CD4-positive, CD25-positive, alpha-beta regulatory T cell (primary cell): Measurements from ENCODE around the gene TRAPPC12. TPM values are rescaled to one million over a fixed set of nuclear protein-coding genes. Genes with fewer than 3 reads are reported as not detected.
A peak's percentile ranks its signal among the peaks of the same experiment; 100 is the strongest.

ENCODE experiments used
- ATAC-seq, 2 donors: fragments of 150-1000 bp; cut with Tn5 transposase; one replicate each; pipeline ENCODE4 v1.10.0; 2021; ENCODE audit warnings: low read depth in 2 of 2, moderate number of reproducible peaks in 2 of 2, moderate library complexity in 1 of 2
- DNase-seq, 3 donors: peaks; one replicate each; pipeline versions ENCODE4 v3.0.0 to v3.0.0-alpha.2; 2012 to 2022; ENCODE audit warnings: mixed read lengths in 1 of 3
- H3K27ac ChIP-seq: one replicate; pipeline ENCODE4 v1.7.0; 2013; ENCODE audit warnings: mild to moderate bottlenecking, low read length; ENCODE audit not compliant: insufficient read depth, poor library complexity, severe bottlenecking
- H3K27me3 ChIP-seq: one replicate; pipeline ENCODE4 v1.7.0; 2013; ENCODE audit warnings: low read length; ENCODE audit not compliant: control insufficient read depth, insufficient read depth
- H3K36me3 ChIP-seq: one replicate; pipeline ENCODE4 v1.7.0; 2013; ENCODE audit warnings: mild to moderate bottlenecking, low read length, moderate library complexity; ENCODE audit not compliant: control insufficient read depth, insufficient read depth
- H3K4me1 ChIP-seq: 2 replicates; pipeline ENCODE4 v1.7.0; 2013; ENCODE audit warnings: mild to moderate bottlenecking, low read length; ENCODE audit not compliant: insufficient read depth, control insufficient read depth, poor library complexity, severe bottlenecking
- H3K4me3 ChIP-seq: one replicate; pipeline ENCODE4 v1.7.0; 2013; ENCODE audit warnings: low read depth, mild to moderate bottlenecking, low read length, moderate library complexity
- H3K9me3 ChIP-seq, 2 experiments: 1 replicate in 1 of 2; 2 replicates in 1 of 2; pipeline ENCODE4 v1.7.0; 2013; ENCODE audit warnings: low read length in 2 of 2, mild to moderate bottlenecking in 1 of 2, moderate library complexity in 1 of 2; ENCODE audit not compliant: control insufficient read depth in 2 of 2
- H3K27ac Mint-ChIP-seq, 3 donors: one replicate each; pipeline ENCODE4 v1.8.0; 2020 to 2022; ENCODE audit warnings: mild to moderate bottlenecking in 3 of 3, mixed read lengths in 3 of 3, moderate library complexity in 2 of 3
- H3K27me3 Mint-ChIP-seq: one replicate; pipeline ENCODE4 v1.8.0; 2022; ENCODE audit warnings: mild to moderate bottlenecking, mixed read lengths
- H3K36me3 Mint-ChIP-seq: one replicate; pipeline ENCODE4 v1.8.0; 2020; ENCODE audit warnings: mixed read lengths
- H3K4me1 Mint-ChIP-seq, 4 donors: one replicate each; pipeline ENCODE4 v1.8.0; 2020 to 2022; ENCODE audit warnings: mixed read lengths in 4 of 4, mild to moderate bottlenecking in 1 of 4
- H3K4me3 Mint-ChIP-seq, 4 donors: one replicate each; pipeline ENCODE4 v1.8.0; 2020 to 2022; ENCODE audit warnings: mild to moderate bottlenecking in 4 of 4, mixed read lengths in 4 of 4, moderate library complexity in 3 of 4
- H3K9me3 Mint-ChIP-seq, 7 donors: one replicate each; pipeline ENCODE4 v1.8.0; 2020 to 2022; ENCODE audit warnings: mixed read lengths in 7 of 7, mild to moderate bottlenecking in 3 of 7, moderate library complexity in 2 of 7
- polyA plus RNA-seq, 4 donors: library from polyadenylated mRNA; unstranded; fragments of 300-500 nt; fragmentation: Illumina TruSeq; gene quantifications; one replicate each; pipeline ENCODE4 v1.2.3, GENCODE V29; 2021
- total RNA-seq: library from RNA; stranded (reverse); gene quantifications from one replicate; pipeline ENCODE4 v1.2.3, GENCODE V29; 2022

Gene TRAPPC12
- total and polyA plus RNA-seq, 5 donors from 2014 or later = 30.5 to 97.3 (median 34.2) TPM

DNA sequence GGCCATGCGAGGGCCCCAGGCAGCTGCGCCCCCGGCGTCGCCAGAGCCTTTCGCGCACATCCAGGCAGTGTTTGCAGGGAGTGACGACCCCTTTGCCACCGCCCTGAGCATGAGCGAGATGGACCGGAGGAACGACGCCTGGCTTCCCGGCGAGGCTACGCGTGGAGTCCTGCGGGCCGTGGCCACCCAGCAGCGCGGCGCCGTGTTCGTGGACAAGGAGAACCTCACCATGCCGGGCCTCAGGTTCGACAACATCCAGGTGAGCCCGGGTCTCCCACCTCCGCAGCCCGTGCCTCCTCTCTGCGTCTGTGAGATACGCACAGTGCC is 8.9 kb downstream of the TRAPPC12 start:
- no peak overlapping the region for H3K4me3 ChIP-seq
- no peak overlapping the region for H3K27ac ChIP-seq
- no peak overlapping the region for H3K4me3 Mint-ChIP-seq
- ATAC-seq = no peak
- H3K27me3 Mint-ChIP-seq = no peaks in the 10 kb centered on the region
- H3K36me3 Mint-ChIP-seq = peaks cover 35% of the 10 kb centered on the region
- H3K9me3 ChIP-seq = no peaks in the 10 kb centered on the region
- H3K36me3 ChIP-seq = peaks cover 42% of the 10 kb centered on the region
- H3K27ac Mint-ChIP-seq = no peak overlapping the region
- peaks cover 11 to 41% (median 17%) of the 10 kb centered on the region in 4 donors for H3K4me1 Mint-ChIP-seq
- no peaks in the 10 kb centered on the region for H3K27me3 ChIP-seq
- H3K4me1 ChIP-seq = no peaks in the 10 kb centered on the region
- DNase-seq = no peak
- H3K9me3 Mint-ChIP-seq = peaks cover 0 to 1% (median 0%) of the 10 kb centered on the region in 7 donors

DNA sequence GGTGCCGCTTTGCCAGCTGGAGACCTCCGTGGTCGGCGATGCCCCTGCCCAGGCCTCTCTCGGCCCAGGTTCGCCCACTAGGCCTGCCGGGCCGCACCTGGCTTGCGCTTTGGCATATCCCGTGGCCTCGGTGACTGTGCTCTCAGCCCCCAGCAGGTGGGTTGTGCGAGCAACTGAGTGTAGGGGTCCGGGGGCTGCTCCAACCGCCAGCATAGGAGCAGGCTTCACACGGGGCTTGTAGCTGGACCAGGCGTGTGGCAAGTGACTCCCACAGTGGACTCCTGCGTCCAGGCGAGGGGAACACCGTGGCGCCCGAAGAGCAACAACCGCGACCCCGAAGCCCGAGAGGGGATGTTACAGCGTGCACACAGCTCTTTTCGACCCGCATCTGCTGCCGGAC is 9.7 kb downstream of the TRAPPC12 start:
- no peak overlapping the region for H3K27ac ChIP-seq

DNA sequence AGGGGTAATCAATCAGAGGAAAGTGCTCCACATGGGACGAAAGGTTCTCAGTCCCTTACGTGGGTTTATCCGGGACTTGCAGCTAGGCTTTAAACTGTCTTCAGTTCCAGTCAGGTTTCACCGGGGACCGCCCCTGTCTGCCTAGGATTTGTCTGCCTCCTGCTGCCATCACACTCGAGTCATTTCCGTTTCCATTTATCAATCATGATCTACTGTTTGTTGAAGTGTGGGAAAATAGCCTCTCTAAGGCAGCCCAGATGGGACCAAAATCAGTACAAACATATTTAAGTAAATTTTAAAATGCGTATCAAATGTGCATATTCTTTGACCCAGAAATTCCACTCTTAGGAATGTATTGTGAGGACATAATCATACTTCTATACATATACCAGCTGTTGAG is 10.5 kb downstream of the TRAPPC12 start:
- no peak overlapping the region for H3K4me3 Mint-ChIP-seq
- H3K27me3 ChIP-seq = no peaks in the 10 kb centered on the region
- no peak for DNase-seq
- H3K4me1 Mint-ChIP-seq = peaks cover 6 to 28% (median 15%) of the 10 kb centered on the region in 4 donors
- no peaks in the 10 kb centered on the region for H3K4me1 ChIP-seq
- H3K9me3 Mint-ChIP-seq = peaks cover 0 to 4% (median 1%) of the 10 kb centered on the region in 7 donors
- no peaks in the 10 kb centered on the region for H3K27me3 Mint-ChIP-seq
- H3K36me3 ChIP-seq = peaks cover 49% of the 10 kb centered on the region
- H3K4me3 ChIP-seq = no peak overlapping the region
- H3K27ac ChIP-seq = no peak overlapping the region
- no peak for ATAC-seq
- H3K36me3 Mint-ChIP-seq = peaks cover 40% of the 10 kb centered on the region
- no peak overlapping the region for H3K27ac Mint-ChIP-seq
- peaks cover 0 to 3% of the 10 kb centered on the region in 2 experiments for H3K9me3 ChIP-seq

More for the DNA sequence above, 9.7 kb downstream of the TRAPPC12 start:
- ATAC-seq = no peak
- Mint-ChIP-seq H3K4me1 (peaks cover 11 to 33% (median 17%) of the 10 kb centered on the region in 4 donors), H3K36me3 (peaks cover 40% of the 10 kb centered on the region), H3K4me3 (no peak overlapping the region), H3K9me3 (peaks cover 0 to 1% (median 0%) of the 10 kb centered on the region in 7 donors), H3K27me3 (no peaks in the 10 kb centered on the region), H3K27ac (no peak overlapping the region)
- Histone ChIP-seq H3K4me1 (no peaks in the 10 kb centered on the region), H3K27me3 (no peaks in the 10 kb centered on the region), H3K36me3 (peaks cover 45% of the 10 kb centered on the region), H3K4me3 (no peak overlapping the region), H3K9me3 (no peaks in the 10 kb centered on the region)
- no peak for DNase-seq

DNA sequence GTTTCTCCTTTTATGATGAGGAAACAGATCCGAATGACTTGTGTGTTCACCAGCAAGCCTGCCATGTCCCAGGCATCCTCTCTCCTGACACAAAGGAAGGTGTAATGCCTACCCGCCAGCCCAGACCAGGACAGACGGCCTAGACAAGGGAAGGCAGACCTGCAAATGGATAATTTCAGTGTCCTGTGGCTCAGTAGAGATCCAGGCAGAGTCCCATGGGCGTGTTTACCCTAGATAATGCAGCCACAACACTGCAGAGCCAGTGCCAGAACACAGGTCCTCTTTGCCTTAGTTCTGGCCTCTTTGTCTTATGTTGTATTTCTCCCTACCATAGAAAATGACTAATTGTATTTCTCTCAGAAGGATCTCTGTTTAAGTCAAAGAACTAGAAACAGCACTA is 12.7 kb downstream of the TRAPPC12 start:
- Mint-ChIP-seq H3K36me3 (peaks cover 55% of the 10 kb centered on the region), H3K27ac (peak overlapping the region in 2 of 3 donors; percentile 72 to 74), H3K4me3 (no peak overlapping the region), H3K9me3 (peaks cover 0 to 18% (median 9%) of the 10 kb centered on the region in 7 donors), H3K4me1 (peaks cover 6 to 28% (median 13%) of the 10 kb centered on the region in 4 donors), H3K27me3 (no peaks in the 10 kb centered on the region)
- Histone ChIP-seq H3K4me3 (no peak overlapping the region), H3K4me1 (no peaks in the 10 kb centered on the region), H3K36me3 (peaks cover 54% of the 10 kb centered on the region), H3K27ac (no peak overlapping the region), H3K9me3 (peaks cover 16 to 19% of the 10 kb centered on the region in 2 experiments), H3K27me3 (no peaks in the 10 kb centered on the region)
- DNase-seq = no peak
- no peak for ATAC-seq

DNA sequence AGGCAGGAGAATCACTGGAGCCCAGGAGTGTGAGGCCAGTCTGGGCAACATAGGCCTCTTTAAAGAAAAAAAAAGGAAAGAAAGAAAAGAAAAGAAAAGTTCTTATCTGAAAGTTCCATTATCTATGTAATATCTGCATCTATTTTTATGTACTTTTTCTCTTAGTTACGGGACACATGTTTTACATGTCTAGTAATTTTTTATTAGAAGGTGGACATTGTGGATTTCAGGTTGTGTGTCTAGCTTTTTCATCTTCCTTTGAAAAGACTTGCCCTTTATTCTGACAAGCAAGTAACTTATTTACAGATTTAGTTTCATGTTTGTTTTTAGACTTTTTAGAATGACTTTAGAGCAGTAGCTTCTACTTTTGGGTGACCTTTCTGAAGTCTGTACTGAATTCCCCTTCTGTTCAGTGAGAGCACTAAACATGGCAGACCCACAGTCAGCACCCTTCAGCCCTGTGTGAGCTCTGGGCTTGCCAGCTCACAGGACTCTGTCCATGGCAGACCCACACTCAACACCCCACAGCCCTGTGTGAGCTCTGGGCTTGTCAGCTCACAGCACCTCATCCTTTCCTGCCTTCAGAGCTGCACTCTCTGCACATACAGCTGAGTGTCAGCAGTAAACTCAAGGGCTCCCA is 17.5 kb downstream of the TRAPPC12 start:
- Mint-ChIP-seq H3K27ac (no peak overlapping the region), H3K4me3 (no peak overlapping the region)
- DNase-seq = no peak

DNA sequence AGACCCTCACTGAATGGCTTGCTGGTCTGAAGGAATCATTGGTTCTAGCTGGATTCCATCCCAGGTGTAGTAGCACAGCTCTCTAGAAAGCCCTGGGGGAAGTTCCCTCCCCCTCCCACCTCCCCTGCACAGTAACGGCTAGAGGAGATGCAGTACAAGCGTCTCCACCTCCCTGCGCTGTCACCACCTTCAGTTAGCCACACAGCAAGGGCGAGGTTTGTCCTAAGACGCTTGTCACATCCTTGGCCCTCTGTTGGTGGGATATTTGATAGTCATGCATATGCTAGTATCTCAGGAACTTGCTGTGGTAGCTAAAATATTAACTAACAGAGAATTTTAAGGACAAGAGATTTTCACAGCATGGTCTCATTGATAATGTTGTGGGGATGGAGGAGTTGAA is 19.4 kb downstream of the TRAPPC12 start:
- Mint-ChIP-seq H3K9me3 (peaks cover 0 to 26% (median 9%) of the 10 kb centered on the region in 7 donors), H3K4me3 (no peak overlapping the region), H3K27ac (no peak overlapping the region), H3K27me3 (no peaks in the 10 kb centered on the region), H3K4me1 (peaks cover 5 to 19% (median 12%) of the 10 kb centered on the region in 4 donors), H3K36me3 (peaks cover 44% of the 10 kb centered on the region)
- DNase-seq = no peak
- H3K27me3 ChIP-seq = no peaks in the 10 kb centered on the region
- peaks cover 53% of the 10 kb centered on the region for H3K36me3 ChIP-seq
- H3K27ac ChIP-seq = no peak overlapping the region
- peaks cover 19 to 21% of the 10 kb centered on the region in 2 experiments for H3K9me3 ChIP-seq
- no peak overlapping the region for H3K4me3 ChIP-seq
- ATAC-seq = no peak
- H3K4me1 ChIP-seq = no peaks in the 10 kb centered on the region

More for the DNA sequence above, 17.5 kb downstream of the TRAPPC12 start:
- no peak for ATAC-seq
- no peaks in the 10 kb centered on the region for H3K27me3 Mint-ChIP-seq
- peaks cover 56% of the 10 kb centered on the region for H3K36me3 Mint-ChIP-seq
- Histone ChIP-seq H3K36me3 (peaks cover 45% of the 10 kb centered on the region), H3K9me3 (peaks cover 19 to 21% of the 10 kb centered on the region in 2 experiments), H3K4me3 (no peak overlapping the region), H3K4me1 (no peaks in the 10 kb centered on the region), H3K27me3 (no peaks in the 10 kb centered on the region), H3K27ac (no peak overlapping the region)
- H3K9me3 Mint-ChIP-seq = peaks cover 0 to 26% (median 9%) of the 10 kb centered on the region in 7 donors
- H3K4me1 Mint-ChIP-seq = peaks cover 5 to 30% (median 15%) of the 10 kb centered on the region in 4 donors

DNA sequence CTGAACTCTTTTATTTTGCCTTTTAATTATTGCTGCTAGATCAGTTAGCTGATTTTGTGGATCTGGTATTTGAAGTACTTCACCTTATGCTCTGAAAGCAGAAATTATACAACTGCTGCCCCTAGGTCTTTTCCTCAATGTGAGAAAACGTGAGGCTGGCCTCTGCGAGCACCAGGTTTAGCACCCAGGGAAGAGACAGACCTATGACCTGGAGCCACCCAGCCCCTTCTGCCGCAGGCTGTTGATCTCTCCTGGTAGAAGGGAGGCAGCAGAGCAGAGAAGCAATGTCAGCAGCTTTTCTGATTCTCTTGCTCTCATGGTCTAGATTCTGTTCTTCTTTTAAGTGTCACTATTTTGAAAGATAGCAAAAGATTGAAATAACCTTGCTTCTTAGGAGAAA is 19.9 kb downstream of the TRAPPC12 start:
- peaks cover 19 to 21% of the 10 kb centered on the region in 2 experiments for H3K9me3 ChIP-seq
- Mint-ChIP-seq H3K4me3 (no peak overlapping the region), H3K27me3 (no peaks in the 10 kb centered on the region), H3K36me3 (peaks cover 47% of the 10 kb centered on the region), H3K4me1 (peaks cover 9 to 21% (median 15%) of the 10 kb centered on the region in 4 donors), H3K9me3 (peaks cover 0 to 25% (median 9%) of the 10 kb centered on the region in 7 donors), H3K27ac (peak overlapping the region in 1 of 3 donors; percentile 53)
- no peak overlapping the region for H3K27ac ChIP-seq
- H3K36me3 ChIP-seq = peaks cover 55% of the 10 kb centered on the region
- ATAC-seq (no peak), DNase-seq (no peak)
- no peaks in the 10 kb centered on the region for H3K27me3 ChIP-seq
- H3K4me3 ChIP-seq = no peak overlapping the region
- H3K4me1 ChIP-seq = no peaks in the 10 kb centered on the region

DNA sequence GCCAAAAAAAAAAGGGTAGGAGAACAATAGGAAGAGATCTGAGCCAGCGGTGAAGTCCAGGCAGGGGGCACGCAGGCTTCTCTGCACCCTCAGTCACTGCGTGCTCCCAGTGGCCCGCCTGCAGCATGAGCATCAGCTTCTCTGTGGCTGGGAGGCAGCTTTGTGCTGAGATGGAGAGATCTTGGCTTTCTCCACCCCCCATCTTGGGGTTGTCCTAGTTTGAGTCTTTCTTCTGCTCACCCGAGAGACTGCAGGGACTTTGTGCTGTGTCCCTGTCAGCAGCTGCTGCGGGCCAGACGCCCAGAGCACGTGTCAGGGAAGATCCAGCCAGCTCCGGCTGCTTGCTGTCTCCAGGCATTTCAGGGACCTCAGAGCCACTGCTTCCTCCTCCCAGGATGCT is 20.3 kb downstream of the TRAPPC12 start:
- Histone ChIP-seq H3K36me3 (peaks cover 53% of the 10 kb centered on the region), H3K9me3 (peaks cover 18 to 21% of the 10 kb centered on the region in 2 experiments), H3K4me3 (no peak overlapping the region), H3K27ac (no peak overlapping the region), H3K4me1 (no peaks in the 10 kb centered on the region), H3K27me3 (no peaks in the 10 kb centered on the region)
- no peak for DNase-seq
- ATAC-seq = no peak
- Mint-ChIP-seq H3K4me3 (no peak overlapping the region), H3K4me1 (peaks cover 10 to 25% (median 16%) of the 10 kb centered on the region in 4 donors), H3K36me3 (peaks cover 48% of the 10 kb centered on the region), H3K27ac (no peak overlapping the region), H3K9me3 (peaks cover 0 to 24% (median 9%) of the 10 kb centered on the region in 7 donors), H3K27me3 (no peaks in the 10 kb centered on the region)
